ENCODE results near the gene GSK3B.
"Not testable (repeated sequence)": the region's sequence is repeated elsewhere in the genome, so short reads cannot be mapped to it uniquely, and the experiment has no call there.

The GSK3B gene

GRCh38 chr3:119891944-119892721, 202.1 kb downstream of the GSK3B start:
- Mint-ChIP-seq H3K4me3 (peak overlapping the region in 1 of 3 experiments; percentile 9), H3K9me3 (peaks cover 21% of the 10 kb centered on the region), H3K27ac (peak overlapping the region in 1 of 3 experiments; percentile 27), H3K4me1 (no peaks in the 10 kb centered on the region), H3K36me3 (ENCODE audit: low read depth) (peaks cover 58% of the 10 kb centered on the region), H3K27me3 (ENCODE audit: low read depth) (no peaks in the 10 kb centered on the region)
- TF ChIP-seq, protein P1, sequence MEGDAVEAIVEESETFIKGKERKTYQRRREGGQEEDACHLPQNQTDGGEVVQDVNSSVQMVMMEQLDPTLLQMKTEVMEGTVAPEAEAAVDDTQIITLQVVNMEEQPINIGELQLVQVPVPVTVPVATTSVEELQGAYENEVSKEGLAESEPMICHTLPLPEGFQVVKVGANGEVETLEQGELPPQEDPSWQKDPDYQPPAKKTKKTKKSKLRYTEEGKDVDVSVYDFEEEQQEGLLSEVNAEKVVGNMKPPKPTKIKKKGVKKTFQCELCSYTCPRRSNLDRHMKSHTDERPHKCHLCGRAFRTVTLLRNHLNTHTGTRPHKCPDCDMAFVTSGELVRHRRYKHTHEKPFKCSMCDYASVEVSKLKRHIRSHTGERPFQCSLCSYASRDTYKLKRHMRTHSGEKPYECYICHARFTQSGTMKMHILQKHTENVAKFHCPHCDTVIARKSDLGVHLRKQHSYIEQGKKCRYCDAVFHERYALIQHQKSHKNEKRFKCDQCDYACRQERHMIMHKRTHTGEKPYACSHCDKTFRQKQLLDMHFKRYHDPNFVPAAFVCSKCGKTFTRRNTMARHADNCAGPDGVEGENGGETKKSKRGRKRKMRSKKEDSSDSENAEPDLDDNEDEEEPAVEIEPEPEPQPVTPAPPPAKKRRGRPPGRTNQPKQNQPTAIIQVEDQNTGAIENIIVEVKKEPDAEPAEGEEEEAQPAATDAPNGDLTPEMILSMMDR (IDR thresholded peaks at IDR 0.05; ENCODE audit: unreplicated experiment in 3 of 3): peak; percentile 61 to 67 (median 67)

- not testable (repeated sequence) for H3K4me1 Mint-ChIP-seq; H3K27ac Mint-ChIP-seq; H3K27me3 Mint-ChIP-seq (ENCODE audit: low read depth); H3K4me3 Mint-ChIP-seq
- Mint-ChIP-seq H3K36me3 (ENCODE audit: low read depth) (peaks cover 74% of the 10 kb centered on the region), H3K9me3 (peaks cover 26% of the 10 kb centered on the region)
Measured at GRCh38 chr3:119888681-119889080, 205.6 kb downstream of the GSK3B start.

DNA sequence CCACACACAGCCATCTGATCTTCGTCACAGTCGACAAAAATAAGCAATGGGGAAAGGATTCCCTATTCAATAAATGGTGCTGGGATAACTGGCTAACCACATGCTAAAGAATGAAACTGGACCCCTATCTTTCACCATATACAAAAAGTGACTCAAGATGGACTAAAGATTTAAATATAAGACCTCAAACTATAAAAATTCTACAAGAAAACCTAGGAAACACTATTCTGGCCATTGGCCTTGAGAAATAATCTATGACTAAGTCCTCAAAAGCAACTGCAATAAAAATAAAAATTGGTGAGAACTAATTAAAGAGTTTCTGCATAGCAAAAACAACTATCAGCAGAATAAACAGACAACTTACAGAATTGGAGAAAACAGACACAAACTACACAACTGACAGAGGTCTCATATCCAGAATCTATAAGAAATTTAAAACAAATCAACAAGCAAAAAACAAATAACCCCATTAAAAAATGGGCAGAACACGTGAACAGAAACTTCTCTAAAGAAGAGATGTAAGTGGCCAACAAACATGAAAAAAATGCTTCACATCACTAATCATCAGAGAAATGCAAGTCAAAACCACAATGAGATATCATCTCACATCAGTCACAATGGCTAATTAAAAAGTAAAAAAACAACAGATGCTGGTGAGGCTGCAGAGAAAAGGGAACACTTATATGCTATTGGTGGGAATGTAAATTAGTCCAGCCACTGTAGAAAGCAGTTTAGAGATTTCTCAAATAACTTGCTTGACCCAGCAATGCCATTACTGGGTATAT, 208.3 kb downstream of the GSK3B start:
- no peaks in the 10 kb centered on the region for H3K27me3 Mint-ChIP-seq (ENCODE audit: low read depth)
- peaks cover 26% of the 10 kb centered on the region for H3K9me3 Mint-ChIP-seq
- no peak overlapping the region for H3K4me3 Mint-ChIP-seq
- no peak overlapping the region for H3K27ac Mint-ChIP-seq
- peaks cover 79% of the 10 kb centered on the region for H3K36me3 Mint-ChIP-seq (ENCODE audit: low read depth)
- TF ChIP-seq, protein P1 (IDR thresholded peaks at IDR 0.05; ENCODE audit: unreplicated experiment in 3 of 3): no peak
- H3K4me1 Mint-ChIP-seq: no peaks in the 10 kb centered on the region

- Mint-ChIP-seq H3K27ac (no peak overlapping the region), H3K36me3 (ENCODE audit: low read depth) (peaks cover 82% of the 10 kb centered on the region), H3K4me3 (no peak overlapping the region), H3K9me3 (peaks cover 23% of the 10 kb centered on the region), H3K4me1 (no peaks in the 10 kb centered on the region), H3K27me3 (ENCODE audit: low read depth) (no peaks in the 10 kb centered on the region)
- TF ChIP-seq, protein P1 (IDR thresholded peaks at IDR 0.05; ENCODE audit: unreplicated experiment in 3 of 3): no peak
Measured at GRCh38 chr3:119884161-119884557, 210.1 kb downstream of the GSK3B start.

DNA sequence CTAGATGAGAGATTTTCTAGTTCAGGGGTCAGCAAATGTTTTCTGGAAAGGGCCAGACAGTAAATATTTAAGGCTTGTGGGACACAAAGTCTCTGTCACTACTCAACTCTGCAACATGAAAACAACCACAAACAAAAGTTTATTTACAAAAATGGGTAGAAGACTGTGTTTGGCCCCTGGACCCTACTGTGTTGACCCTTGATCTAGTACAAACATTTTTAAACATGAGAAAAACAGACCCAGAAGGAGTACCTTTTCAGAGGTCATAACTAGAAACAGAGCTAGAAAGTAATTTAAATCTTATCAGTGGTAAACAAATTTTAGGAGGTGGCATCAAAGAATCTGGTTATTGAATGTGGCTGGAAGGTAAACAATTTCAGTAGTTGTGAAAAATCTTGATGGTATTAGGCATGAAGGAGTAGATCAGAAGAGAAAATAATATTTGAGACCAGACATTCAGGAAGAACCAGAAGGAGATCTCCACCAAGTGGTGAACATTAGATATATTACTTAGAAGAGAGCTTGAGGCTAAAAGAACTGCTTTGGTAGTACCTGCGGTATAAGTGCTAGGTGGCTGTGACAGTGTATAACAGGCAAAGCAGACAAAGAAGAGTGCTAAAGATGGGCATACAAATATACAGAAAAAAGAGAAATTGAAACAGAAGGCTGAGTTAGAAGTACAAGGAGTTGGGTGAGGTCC, 210.6 kb downstream of the GSK3B start:
- Mint-ChIP-seq H3K36me3 (ENCODE audit: low read depth) (peaks cover 78% of the 10 kb centered on the region), H3K9me3 (peaks cover 20% of the 10 kb centered on the region), H3K4me1 (no peaks in the 10 kb centered on the region), H3K4me3 (no peak overlapping the region), H3K27ac (no peak overlapping the region), H3K27me3 (ENCODE audit: low read depth) (no peaks in the 10 kb centered on the region)
- TF ChIP-seq, protein P1 (IDR thresholded peaks at IDR 0.05; ENCODE audit: unreplicated experiment in 3 of 3): no peak

DNA sequence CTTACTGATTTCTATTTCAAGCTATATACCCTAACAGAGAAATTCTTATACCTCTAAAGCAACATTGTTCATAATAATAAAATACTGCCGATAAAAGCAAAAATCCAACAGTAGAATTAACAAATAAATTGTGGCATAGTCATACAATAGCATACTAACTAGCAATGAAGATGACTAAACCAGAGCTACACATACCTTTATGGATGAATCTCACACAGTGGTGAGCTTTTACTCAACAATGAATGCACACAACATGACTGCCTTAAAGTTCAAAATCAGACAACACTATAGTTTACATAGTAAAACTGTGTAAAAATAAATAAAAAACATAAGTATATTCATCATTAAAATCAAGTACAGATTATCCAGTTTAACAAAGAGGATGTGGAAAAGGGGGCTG, 213.3 kb downstream of the GSK3B start:
- Mint-ChIP-seq H3K4me1 (no peaks in the 10 kb centered on the region), H3K27me3 (ENCODE audit: low read depth) (no peaks in the 10 kb centered on the region), H3K36me3 (ENCODE audit: low read depth) (peaks cover 66% of the 10 kb centered on the region), H3K27ac (no peak overlapping the region), H3K4me3 (no peak overlapping the region), H3K9me3 (peaks cover 6% of the 10 kb centered on the region)
- TF ChIP-seq, protein P1 (IDR thresholded peaks at IDR 0.05; ENCODE audit: unreplicated experiment in 3 of 3): no peak

All from nephron (organoid).